HG03159 (cell line): ENCODE measurements around the gene GPATCH2L.

Experiments
- ATAC-seq: cut with Tn5 transposase; IDR thresholded peaks from one replicate; pipeline ENCODE4 v1.9.1; 2021; ENCODE audit warnings: mild to moderate bottlenecking, moderate library complexity; ENCODE audit not compliant: unreplicated experiment

GPATCH2L gene

GRCh38 chr14:76151398-76152332 lies at the start of gene GPATCH2L:
GPATCH2L (plus strand) TSS chr14:76151922; CDS start chr14:76154364, 2,442 bp downstream.
- peak; percentile 83 for ATAC-seq

DNA sequence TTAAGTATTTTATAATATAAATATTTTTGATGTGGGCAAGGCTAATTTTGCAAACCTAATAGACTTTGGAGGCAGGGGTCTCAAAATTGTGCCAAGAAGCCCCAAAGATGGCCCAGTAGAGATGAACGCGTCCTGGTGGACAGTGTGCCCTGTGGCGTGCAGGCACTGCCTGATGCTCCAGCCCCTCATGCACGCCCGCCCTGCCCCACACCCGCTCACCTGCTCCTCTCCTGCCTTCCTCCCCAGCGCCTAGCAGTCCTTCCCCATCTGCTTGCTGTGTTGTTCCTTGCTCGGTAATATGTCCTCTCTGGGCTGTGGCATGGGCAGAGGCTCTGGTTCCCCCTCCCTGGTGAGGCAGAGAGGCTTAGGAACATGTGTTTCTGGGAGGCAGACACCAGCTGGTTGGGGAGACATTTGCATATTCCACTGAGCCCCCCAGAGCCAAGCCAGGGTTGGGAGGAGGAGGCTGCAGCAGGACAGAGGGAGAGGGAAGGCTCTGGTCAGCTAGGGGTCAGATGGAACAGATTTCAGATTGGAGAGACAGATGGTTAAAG lies 46.8 kb upstream of the GPATCH2L start:
- no peak for ATAC-seq

GRCh38 chr14:76106188-76106587 lies 45.5 kb upstream of the GPATCH2L start:
- ATAC-seq = no peak

- no peak for ATAC-seq
These were observed 42.4 kb upstream of the GPATCH2L start for GRCh38 chr14:76109087-76109880.

GRCh38 chr14:76112889-76113624 lies 38.7 kb upstream of the GPATCH2L start:
- ATAC-seq = no peak

DNA sequence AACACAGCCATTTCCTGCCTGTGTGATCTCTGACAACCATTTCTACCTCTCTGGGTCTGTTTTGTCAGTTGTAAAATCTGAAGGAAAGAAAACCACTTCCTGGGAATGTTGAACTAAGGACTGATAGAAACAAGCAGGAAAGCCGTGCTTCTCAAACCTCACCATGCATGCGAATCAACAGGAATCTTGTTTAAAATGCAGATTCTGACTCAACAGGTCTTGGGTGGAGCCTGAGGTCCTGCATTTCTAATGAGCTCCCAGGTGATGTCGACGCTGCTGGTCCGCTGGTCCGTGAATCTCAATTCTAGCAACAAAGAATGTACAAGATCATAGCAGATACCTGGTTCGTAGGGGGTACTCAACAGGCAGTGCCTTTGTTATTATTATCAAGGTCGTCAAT lies 38.0 kb upstream of the GPATCH2L start:
- no peak for ATAC-seq

GRCh38 chr14:76115010-76115422 lies 36.7 kb upstream of the GPATCH2L start:
- ATAC-seq = no peak

- ATAC-seq = no peak
These were observed 33.8 kb upstream of the GPATCH2L start for GRCh38 chr14:76117789-76118484.

DNA sequence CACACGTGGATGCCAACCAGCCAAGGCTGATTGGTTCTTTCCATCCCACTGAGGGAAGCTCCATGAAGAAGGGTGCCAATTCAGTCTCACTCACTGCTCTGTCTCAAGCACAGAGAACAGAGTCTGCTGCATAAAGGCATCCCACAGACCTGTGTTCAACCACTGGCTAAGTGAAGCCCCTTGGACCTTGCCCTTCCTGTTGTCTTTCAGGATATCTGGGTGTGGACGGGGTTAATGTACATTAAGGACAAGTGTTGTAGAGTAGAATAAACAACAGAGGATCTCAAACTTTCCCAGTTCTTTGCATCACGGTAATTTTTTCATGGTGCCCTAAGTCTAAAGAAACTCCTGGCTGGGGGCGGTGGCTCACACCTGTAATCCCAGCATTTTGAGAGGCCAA lies 33.1 kb upstream of the GPATCH2L start:
- ATAC-seq = no peak

- ATAC-seq = no peak
These were observed 30.5 kb upstream of the GPATCH2L start for GRCh38 chr14:76121089-76121748.

DNA sequence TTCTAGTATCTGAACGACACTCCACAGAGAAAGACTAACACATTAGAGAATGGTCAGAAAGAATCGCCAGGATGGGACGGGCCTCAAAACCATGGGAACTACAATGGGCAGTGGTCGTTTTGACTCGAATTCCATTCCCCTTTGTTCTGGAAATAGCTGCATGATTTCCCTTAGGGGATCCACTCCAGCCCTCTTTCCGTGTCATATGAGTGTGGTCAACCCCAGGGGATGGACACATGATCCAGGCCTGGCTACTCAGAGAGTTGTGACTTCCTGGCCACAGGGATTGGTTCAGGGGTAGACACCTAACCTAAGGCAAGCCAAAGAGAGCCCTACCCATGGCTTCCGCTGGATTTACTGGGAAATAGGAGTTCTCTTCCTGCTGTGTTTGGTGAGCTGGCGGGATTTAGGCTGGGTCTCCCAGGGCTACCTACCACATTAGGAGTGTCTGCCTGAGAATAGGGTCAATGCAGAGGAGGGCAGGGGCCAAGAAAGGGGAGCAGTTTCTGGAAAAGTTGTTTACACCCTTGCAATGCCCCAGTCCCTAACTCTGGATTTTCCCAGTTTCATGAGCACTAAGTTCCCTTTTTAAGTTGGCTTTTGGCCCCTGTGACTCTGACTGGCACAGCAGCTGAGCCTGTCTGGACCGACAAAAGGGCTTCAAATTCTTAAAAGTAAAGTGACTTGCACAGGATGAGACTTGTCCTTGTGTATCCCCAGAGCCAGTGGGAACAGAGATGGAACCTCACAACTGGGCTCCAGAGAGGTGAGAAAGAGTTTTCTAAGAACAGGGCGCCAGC lies 28.1 kb upstream of the GPATCH2L start:
- ATAC-seq = no peak

DNA sequence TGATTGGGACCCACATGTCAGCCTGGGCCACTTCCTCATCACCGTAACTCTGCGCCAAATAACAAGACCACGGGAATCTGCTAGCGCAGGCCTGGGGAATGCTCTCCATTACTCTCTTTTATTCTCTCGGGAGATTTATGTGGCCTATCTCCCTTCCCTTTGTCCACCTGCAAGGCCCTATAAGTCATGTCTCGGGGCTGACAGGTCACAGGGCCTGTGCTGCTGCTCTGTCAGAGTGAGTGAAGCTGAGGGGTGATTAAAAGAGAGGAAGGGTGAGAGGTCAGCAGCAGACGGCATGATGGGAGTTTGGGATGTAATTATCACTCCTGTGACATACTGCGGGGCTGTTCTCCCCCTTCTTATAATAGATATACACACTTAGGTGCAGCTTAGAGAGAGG lies 26.2 kb upstream of the GPATCH2L start:
- ATAC-seq = no peak

- no peak for ATAC-seq
These were observed 25.6 kb upstream of the GPATCH2L start for GRCh38 chr14:76126076-76126475.

GRCh38 chr14:76129851-76130576 lies 21.7 kb upstream of the GPATCH2L start:
- no peak for ATAC-seq

DNA sequence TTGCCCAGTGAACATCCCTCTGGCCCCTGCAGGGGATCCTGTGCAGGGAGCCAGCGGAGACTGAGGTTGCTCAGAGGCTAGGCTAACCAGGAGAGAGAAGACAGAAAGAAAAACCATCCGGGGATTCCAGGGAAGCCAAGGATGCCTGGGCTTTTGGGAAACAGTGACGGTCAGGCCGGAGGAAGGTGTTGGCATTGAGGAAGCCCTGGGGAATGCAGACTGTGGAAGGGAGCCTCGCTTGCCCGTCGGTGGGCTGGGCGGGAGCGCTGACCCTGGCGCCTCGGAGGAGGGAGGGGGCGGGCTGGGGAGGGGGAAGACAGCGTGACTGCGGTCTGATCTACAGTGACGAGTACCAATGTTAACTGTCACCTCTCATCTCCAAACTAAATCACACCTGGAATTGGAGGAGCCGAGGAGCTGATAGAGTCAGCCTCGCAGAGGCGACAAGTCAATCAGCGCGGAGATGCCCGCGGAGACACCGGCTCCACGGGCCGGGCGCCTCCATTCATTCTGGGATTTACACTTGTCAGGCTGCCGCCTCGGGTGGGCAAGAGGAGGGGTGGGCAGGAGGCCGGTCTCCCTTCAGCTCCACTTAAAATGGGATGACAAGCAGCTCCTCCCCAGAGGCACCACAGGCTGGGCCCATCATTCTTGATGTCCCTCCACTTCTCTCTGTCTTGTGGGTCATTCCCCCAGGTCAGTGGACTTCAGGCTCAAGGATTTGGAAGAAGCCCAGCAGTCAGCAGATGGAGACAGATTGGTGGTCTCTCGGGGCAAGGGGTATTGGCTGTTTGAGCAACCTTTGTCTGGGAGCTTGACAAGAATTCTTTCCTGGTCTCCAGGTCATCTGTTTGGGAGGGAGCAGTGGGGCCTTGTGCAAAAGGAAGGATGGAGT lies 20.4 kb upstream of the GPATCH2L start:
- no peak for ATAC-seq

GRCh38 chr14:76133103-76133502 lies 18.6 kb upstream of the GPATCH2L start:
- no peak for ATAC-seq

DNA sequence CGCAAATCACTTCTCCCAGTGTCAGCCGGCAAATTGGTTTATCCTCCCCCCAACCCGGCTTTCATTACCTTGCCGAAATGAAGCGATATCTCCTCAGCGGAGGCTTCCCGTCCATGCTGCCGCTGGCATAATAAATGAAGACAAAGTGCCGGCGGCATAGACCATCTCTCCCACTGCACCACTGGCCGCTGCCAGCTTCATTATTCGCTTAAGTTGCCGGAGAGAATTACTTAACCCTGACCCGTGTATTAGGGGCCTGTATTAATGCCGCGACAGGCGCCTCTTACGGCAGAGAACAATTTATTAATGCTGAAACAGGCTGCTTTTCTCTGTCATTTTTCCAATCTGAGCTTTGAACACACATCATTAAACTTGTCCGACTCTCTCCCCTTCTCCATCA lies 17.5 kb upstream of the GPATCH2L start:
- ATAC-seq = no peak
